ENCODE data around the gene HAVCR2.
A peak's percentile ranks its signal among the peaks of the same experiment; 100 is the strongest.

The HAVCR2 gene

GRCh38 chr5:157130925-157131324, 22.1 kb upstream of the HAVCR2 start:
- Histone ChIP-seq H3K27me3 (replicated peaks; ENCODE audit: control insufficient read depth, insufficient read depth, low read length, poor library complexity, severe bottlenecking) (no peaks in the 10 kb centered on the region), H3K36me3 (ENCODE audit: control insufficient read depth, insufficient read depth, low read length) (no peaks in the 10 kb centered on the region), H3K4me1 (ENCODE audit: control insufficient read depth, insufficient read depth, low read length, poor library complexity, severe bottlenecking) (no peaks in the 10 kb centered on the region)

GRCh38 chr5:157121709-157122108, 12.9 kb upstream of the HAVCR2 start:
- Histone ChIP-seq H3K27ac (ENCODE audit: insufficient read depth, low read length, poor library complexity, severe bottlenecking) (no peak overlapping the region), H3K4me1 (ENCODE audit: control insufficient read depth, insufficient read depth, low read length, poor library complexity, severe bottlenecking) (no peaks in the 10 kb centered on the region), H3K36me3 (ENCODE audit: control insufficient read depth, insufficient read depth, low read length) (no peaks in the 10 kb centered on the region), H3K9me3 (ENCODE audit: control insufficient read depth, low read length) (no peaks in the 10 kb centered on the region), H3K27me3 (replicated peaks; ENCODE audit: control insufficient read depth, insufficient read depth, low read length, poor library complexity, severe bottlenecking) (no peaks in the 10 kb centered on the region), H3K4me3 (ENCODE audit: insufficient read depth, low read depth, low read length, poor library complexity, severe bottlenecking) (no peak overlapping the region)
- no peak for DNase-seq

More at GRCh38 chr5:157130925-157131324, 22.1 kb upstream of the HAVCR2 start:
- Histone ChIP-seq H3K27ac (ENCODE audit: insufficient read depth, low read length, poor library complexity, severe bottlenecking) (no peak overlapping the region), H3K9me3 (ENCODE audit: control insufficient read depth, low read length) (no peaks in the 10 kb centered on the region), H3K4me3 (ENCODE audit: insufficient read depth, low read depth, low read length, poor library complexity, severe bottlenecking) (no peak overlapping the region)
- no peak for DNase-seq

GRCh38 chr5:157120102-157120501, 11.3 kb upstream of the HAVCR2 start:
- Histone ChIP-seq H3K36me3 (ENCODE audit: control insufficient read depth, insufficient read depth, low read length) (no peaks in the 10 kb centered on the region), H3K4me1 (ENCODE audit: control insufficient read depth, insufficient read depth, low read length, poor library complexity, severe bottlenecking) (no peaks in the 10 kb centered on the region), H3K27ac (ENCODE audit: insufficient read depth, low read length, poor library complexity, severe bottlenecking) (no peak overlapping the region), H3K9me3 (ENCODE audit: control insufficient read depth, low read length) (no peaks in the 10 kb centered on the region), H3K27me3 (replicated peaks; ENCODE audit: control insufficient read depth, insufficient read depth, low read length, poor library complexity, severe bottlenecking) (no peaks in the 10 kb centered on the region), H3K4me3 (ENCODE audit: insufficient read depth, low read depth, low read length, poor library complexity, severe bottlenecking) (no peak overlapping the region)
- no peak for DNase-seq

- H3K27me3 ChIP-seq (replicated peaks; ENCODE audit: control insufficient read depth, insufficient read depth, low read length, poor library complexity, severe bottlenecking): no peaks in the 10 kb centered on the region
- H3K27ac ChIP-seq (ENCODE audit: insufficient read depth, low read length, poor library complexity, severe bottlenecking): no peak overlapping the region
- no peaks in the 10 kb centered on the region for H3K36me3 ChIP-seq (ENCODE audit: control insufficient read depth, insufficient read depth, low read length)
- no peak overlapping the region for H3K4me3 ChIP-seq (ENCODE audit: insufficient read depth, low read depth, low read length, poor library complexity, severe bottlenecking)
- no peaks in the 10 kb centered on the region for H3K9me3 ChIP-seq (ENCODE audit: control insufficient read depth, low read length)
- DNase-seq: no peak
- no peaks in the 10 kb centered on the region for H3K4me1 ChIP-seq (ENCODE audit: control insufficient read depth, insufficient read depth, low read length, poor library complexity, severe bottlenecking)
Observed at GRCh38 chr5:157116483-157116954, 7.7 kb upstream of the HAVCR2 start.

- H3K4me1 ChIP-seq (ENCODE audit: control insufficient read depth, insufficient read depth, low read length, poor library complexity, severe bottlenecking): no peaks in the 10 kb centered on the region
- DNase-seq: no peak
- no peak overlapping the region for H3K27ac ChIP-seq (ENCODE audit: insufficient read depth, low read length, poor library complexity, severe bottlenecking)
- H3K27me3 ChIP-seq (replicated peaks; ENCODE audit: control insufficient read depth, insufficient read depth, low read length, poor library complexity, severe bottlenecking): no peaks in the 10 kb centered on the region
- H3K4me3 ChIP-seq (ENCODE audit: insufficient read depth, low read depth, low read length, poor library complexity, severe bottlenecking): no peak overlapping the region
- H3K9me3 ChIP-seq (ENCODE audit: control insufficient read depth, low read length): no peaks in the 10 kb centered on the region
- no peaks in the 10 kb centered on the region for H3K36me3 ChIP-seq (ENCODE audit: control insufficient read depth, insufficient read depth, low read length)
Observed at GRCh38 chr5:157115502-157115901, 6.7 kb upstream of the HAVCR2 start.

GRCh38 chr5:157115012-157115411, 6.2 kb upstream of the HAVCR2 start:
- Histone ChIP-seq H3K36me3 (ENCODE audit: control insufficient read depth, insufficient read depth, low read length) (no peaks in the 10 kb centered on the region), H3K27me3 (replicated peaks; ENCODE audit: control insufficient read depth, insufficient read depth, low read length, poor library complexity, severe bottlenecking) (no peaks in the 10 kb centered on the region), H3K4me1 (ENCODE audit: control insufficient read depth, insufficient read depth, low read length, poor library complexity, severe bottlenecking) (no peaks in the 10 kb centered on the region), H3K4me3 (ENCODE audit: insufficient read depth, low read depth, low read length, poor library complexity, severe bottlenecking) (no peak overlapping the region), H3K27ac (ENCODE audit: insufficient read depth, low read length, poor library complexity, severe bottlenecking) (no peak overlapping the region), H3K9me3 (ENCODE audit: control insufficient read depth, low read length) (no peaks in the 10 kb centered on the region)
- DNase-seq: no peak

- no peak overlapping the region for H3K27ac ChIP-seq (ENCODE audit: insufficient read depth, low read length, poor library complexity, severe bottlenecking)
- DNase-seq: no peak
- H3K9me3 ChIP-seq (ENCODE audit: control insufficient read depth, low read length): no peaks in the 10 kb centered on the region
- H3K4me3 ChIP-seq (ENCODE audit: insufficient read depth, low read depth, low read length, poor library complexity, severe bottlenecking): no peak overlapping the region
- no peaks in the 10 kb centered on the region for H3K27me3 ChIP-seq (replicated peaks; ENCODE audit: control insufficient read depth, insufficient read depth, low read length, poor library complexity, severe bottlenecking)
- H3K36me3 ChIP-seq (ENCODE audit: control insufficient read depth, insufficient read depth, low read length): no peaks in the 10 kb centered on the region
- H3K4me1 ChIP-seq (ENCODE audit: control insufficient read depth, insufficient read depth, low read length, poor library complexity, severe bottlenecking): no peaks in the 10 kb centered on the region
Observed at GRCh38 chr5:157113002-157113401, 4.2 kb upstream of the HAVCR2 start.

- DNase-seq: no peak
- H3K4me1 ChIP-seq (ENCODE audit: control insufficient read depth, insufficient read depth, low read length, poor library complexity, severe bottlenecking): no peaks in the 10 kb centered on the region
- no peaks in the 10 kb centered on the region for H3K9me3 ChIP-seq (ENCODE audit: control insufficient read depth, low read length)
- peak overlapping the region; percentile 18 for H3K4me3 ChIP-seq (ENCODE audit: insufficient read depth, low read depth, low read length, poor library complexity, severe bottlenecking)
- H3K27ac ChIP-seq (ENCODE audit: insufficient read depth, low read length, poor library complexity, severe bottlenecking): peak overlapping the region; percentile 10
- H3K27me3 ChIP-seq (replicated peaks; ENCODE audit: control insufficient read depth, insufficient read depth, low read length, poor library complexity, severe bottlenecking): no peaks in the 10 kb centered on the region
- no peaks in the 10 kb centered on the region for H3K36me3 ChIP-seq (ENCODE audit: control insufficient read depth, insufficient read depth, low read length)
Observed at GRCh38 chr5:157109744-157110143, 900 bp upstream of the HAVCR2 start.

GRCh38 chr5:157107508-157107907, 1.3 kb downstream of the HAVCR2 start:
- H3K9me3 ChIP-seq (ENCODE audit: control insufficient read depth, low read length): no peaks in the 10 kb centered on the region
- H3K27me3 ChIP-seq (replicated peaks; ENCODE audit: control insufficient read depth, insufficient read depth, low read length, poor library complexity, severe bottlenecking): no peaks in the 10 kb centered on the region
- H3K36me3 ChIP-seq (ENCODE audit: control insufficient read depth, insufficient read depth, low read length): no peaks in the 10 kb centered on the region
- no peak overlapping the region for H3K4me3 ChIP-seq (ENCODE audit: insufficient read depth, low read depth, low read length, poor library complexity, severe bottlenecking)
- no peak for DNase-seq
- no peaks in the 10 kb centered on the region for H3K4me1 ChIP-seq (ENCODE audit: control insufficient read depth, insufficient read depth, low read length, poor library complexity, severe bottlenecking)
- H3K27ac ChIP-seq (ENCODE audit: insufficient read depth, low read length, poor library complexity, severe bottlenecking): no peak overlapping the region

- DNase-seq: no peak
- Histone ChIP-seq H3K27ac (ENCODE audit: insufficient read depth, low read length, poor library complexity, severe bottlenecking) (no peak overlapping the region), H3K27me3 (replicated peaks; ENCODE audit: control insufficient read depth, insufficient read depth, low read length, poor library complexity, severe bottlenecking) (no peaks in the 10 kb centered on the region), H3K36me3 (ENCODE audit: control insufficient read depth, insufficient read depth, low read length) (no peaks in the 10 kb centered on the region), H3K4me3 (ENCODE audit: insufficient read depth, low read depth, low read length, poor library complexity, severe bottlenecking) (no peak overlapping the region), H3K9me3 (ENCODE audit: control insufficient read depth, low read length) (no peaks in the 10 kb centered on the region), H3K4me1 (ENCODE audit: control insufficient read depth, insufficient read depth, low read length, poor library complexity, severe bottlenecking) (no peaks in the 10 kb centered on the region)
Observed at GRCh38 chr5:157106630-157107461, 2.0 kb downstream of the HAVCR2 start.
